NCI-H2171 (cell line): ENCODE measurements around the gene SCO1.

Experiments used
- DNase-seq: peaks from one replicate; lab custom pipeline; 2025; lab: John Stamatoyannopoulos, UW

The SCO1 gene

DNA sequence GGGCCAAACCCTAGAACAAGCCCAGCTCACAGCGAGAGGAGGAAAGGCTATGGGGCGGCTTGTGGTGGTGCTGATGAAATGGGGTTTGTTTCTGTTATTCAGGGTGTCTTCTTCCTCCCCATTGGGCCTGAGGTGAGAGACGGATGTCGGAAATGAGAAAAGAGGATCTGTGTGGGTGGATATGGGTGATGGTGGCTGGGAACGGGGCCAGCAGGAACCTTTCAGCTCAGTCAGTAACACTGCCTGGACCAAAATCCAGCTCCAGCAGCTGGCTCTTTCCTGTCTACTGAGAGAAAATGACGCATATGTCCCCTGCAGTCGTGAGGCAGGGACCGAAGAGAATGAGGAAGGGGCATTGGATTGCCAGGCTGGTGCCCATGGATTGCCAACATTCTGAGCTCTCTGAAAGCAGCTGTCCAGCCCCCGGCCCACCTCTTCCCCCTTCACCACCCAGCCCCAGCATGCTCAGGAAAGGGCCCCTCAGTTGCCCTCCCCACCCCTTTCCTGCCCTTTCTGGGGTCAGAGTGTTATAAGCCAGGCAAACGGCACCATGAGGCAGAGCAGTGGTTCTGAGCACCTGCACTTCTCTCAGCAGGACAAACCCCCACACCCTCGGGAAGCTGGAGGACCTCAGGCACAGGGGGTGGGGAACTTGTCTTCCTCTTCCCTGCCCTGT, 44.2 kb downstream of the SCO1 start:
- no peak for DNase-seq

DNA sequence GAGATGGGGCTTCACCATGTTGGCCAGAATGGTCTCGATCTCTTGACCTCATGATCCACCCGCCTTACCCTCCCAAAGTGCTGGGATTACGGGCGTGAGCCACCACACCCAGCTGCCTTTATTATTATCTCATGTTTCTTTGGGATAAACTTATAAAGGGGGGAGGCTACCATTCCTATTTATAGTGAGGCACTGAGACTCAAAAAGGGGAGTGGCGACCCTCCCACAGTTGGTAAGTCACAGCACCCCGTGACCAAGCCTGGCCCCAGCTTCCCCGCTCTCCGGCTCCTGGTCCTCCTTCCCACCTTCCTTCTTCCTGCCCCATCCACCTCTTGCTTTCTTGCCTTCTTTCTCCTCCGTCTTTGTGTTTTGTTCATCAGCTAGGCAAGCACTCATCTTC, 45.4 kb downstream of the SCO1 start:
- DNase-seq: no peak

DNA sequence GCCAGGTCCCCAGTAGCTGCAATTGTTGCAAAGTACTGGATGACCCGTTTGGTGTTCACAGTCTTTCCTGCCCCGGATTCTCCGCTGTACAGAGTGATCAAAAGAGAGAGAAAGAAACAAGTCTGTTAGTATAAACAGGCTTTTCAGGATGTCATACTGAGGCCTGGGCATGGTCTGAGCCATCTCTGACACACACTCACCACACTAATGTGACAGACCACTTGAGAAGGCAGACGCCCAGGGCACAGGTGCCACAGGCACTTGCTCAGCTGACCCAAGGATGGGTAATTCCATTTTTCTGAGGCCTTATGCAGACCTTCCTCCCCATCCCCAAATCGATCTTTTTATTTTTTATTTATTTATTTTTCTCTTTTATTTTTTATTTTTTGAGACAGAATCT, 47.7 kb downstream of the SCO1 start:
- DNase-seq: no peak

DNA sequence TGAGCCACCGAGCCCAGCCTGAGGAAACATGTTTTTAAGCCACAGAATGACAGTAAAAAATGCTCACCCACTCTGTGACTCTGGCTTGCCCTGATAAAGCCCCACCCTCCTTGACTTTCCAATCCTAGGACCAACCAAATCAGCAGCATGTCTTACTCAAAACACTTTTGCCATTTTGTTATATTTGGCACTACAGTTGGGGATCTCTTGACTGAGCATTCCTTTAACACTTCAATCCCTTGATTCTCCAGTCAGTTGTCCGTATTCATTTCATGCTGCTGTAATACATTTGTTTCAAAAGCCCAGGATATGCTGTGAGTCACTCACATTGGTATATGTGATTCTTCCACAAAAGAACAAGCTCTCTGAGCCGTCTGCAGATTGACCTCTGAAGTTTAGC, 48.4 kb downstream of the SCO1 start:
- no peak for DNase-seq

DNA sequence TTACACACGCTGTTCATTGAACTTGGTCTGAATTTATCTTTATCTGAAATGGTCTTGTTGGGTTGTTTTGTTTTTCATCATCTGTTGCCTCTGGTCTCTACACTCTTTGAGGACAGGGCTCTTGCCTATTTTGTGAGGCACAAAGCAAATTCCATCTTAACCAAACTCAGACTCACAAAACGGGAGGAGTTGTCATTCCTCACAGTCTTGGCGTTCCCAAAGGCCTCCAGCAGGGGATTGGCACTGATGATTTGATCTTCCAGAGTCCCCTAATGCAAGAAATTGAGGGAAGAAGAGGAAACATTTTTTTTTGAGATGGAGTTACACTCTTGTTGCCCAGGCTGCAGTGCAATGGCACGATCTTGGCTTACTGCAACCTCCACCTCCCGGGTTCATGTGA, 49.0 kb downstream of the SCO1 start:
- DNase-seq: no peak

DNA sequence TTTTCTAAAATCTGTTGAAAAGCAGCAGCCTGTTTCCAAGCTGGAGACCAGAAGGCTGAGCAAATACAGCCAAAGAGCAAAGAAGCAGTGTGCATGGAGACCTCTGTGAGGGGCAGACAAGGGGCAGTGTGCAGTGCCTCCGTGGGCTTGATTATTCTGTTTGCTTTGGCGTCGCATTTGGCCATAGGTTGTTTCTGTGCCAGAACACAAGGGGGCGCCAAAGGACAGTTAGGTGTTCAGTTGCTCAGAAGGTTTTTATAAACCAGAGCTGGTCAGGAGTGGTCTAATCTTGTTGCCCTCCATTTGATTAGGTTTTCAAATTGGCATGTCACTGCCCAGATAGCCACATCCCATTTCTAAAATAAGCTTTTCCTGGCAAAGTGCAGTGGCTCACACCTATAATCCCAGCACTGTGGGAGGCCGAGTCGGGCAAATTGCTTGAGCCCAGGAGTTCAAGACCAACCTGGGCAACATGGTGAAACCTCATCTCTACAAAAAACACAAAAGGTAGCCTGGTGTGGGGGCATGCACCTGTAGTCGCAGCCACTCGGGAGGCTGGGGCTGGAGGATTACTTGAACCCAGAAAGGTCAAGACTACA, 50.8 kb downstream of the SCO1 start:
- DNase-seq: peak; percentile 28

DNA sequence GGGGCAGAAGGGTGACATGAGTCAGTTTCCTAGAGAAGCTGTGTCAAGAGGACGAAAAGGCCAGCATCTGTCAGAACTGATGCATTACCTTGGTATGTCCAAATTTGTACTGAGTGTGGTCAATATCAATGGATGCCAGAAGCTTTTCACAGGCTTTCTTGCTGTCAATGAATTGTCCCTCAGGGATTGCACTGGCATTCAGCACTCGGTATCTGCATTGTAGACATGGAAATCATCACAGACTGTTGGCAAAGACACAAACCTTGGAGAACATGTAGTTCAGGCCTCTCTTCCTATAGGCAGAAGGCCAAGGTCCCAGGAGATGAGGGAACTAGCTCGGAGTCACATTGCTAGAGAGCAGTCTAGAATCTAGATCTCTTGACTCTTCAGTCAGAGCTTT, 56.9 kb downstream of the SCO1 start:
- DNase-seq: no peak

DNA sequence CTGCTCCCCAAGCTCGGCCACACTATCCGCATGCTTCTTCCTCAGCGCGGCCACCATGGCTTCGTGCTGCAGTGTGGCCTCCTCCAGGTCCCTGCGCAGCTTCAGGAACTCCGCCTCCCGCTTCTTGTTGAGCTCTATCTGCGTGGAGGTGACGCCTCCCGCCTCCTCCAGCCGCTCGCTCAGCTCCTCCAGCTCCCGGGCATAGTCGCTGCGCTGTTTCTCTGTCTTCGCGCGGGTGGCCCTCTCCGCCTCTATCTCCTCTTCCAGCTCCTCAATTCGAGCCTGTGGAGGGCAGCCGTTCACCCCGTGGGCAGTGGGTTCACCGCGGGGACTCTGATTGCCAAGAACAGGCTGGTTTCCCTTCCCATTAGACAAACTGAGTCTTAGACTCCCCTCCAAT, 59.2 kb downstream of the SCO1 start:
- no peak for DNase-seq

DNA sequence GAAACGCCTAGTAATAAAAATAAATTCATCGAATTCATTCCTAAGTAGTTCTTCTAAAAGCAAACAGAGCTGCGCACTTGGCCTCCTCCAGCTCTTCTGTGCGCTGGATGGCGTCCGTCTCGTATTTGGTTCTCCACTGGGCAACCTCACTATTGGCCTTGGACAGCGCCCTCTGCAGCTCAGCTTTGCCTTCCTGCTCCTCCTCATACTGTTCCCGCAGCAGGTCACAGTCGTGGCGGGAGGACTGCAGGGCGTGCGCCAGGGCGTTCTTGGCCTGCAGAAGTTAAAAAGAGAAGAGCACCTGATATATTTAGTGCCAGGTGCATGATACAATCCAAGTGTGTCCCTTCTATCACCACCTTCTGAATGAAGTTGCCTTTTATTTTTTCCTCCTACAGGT, 62.0 kb downstream of the SCO1 start:
- DNase-seq: no peak

DNA sequence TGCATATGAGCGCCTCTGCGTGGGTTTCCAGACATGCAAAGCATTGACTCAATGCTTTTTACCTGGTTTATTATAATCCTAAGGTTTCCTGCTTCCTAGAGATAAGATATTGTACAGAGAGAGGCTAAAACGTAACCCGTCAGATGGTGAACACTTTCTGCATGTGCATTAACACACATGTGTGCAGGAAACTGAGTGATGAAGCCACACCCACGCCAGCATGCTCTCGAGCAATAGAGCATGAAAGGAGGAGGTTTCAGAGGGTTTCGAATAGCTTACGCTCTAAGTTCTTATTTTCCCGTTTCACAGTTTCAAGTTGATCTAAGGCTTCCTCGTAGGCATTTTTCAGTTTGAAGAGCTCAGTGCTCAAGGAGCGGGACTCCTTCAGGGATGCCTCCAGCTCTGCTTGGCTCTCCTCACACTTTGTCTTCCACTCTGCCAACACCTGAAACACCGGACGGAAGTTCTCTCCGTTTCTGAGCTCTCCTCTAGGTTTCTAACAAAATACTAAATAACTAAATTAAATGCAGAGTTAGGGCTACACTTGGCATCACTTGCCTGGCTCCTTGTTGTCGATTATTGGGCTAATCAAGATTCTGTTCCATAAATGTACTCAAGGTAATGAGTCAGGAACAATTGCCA, 63.5 kb downstream of the SCO1 start:
- no peak for DNase-seq

DNA sequence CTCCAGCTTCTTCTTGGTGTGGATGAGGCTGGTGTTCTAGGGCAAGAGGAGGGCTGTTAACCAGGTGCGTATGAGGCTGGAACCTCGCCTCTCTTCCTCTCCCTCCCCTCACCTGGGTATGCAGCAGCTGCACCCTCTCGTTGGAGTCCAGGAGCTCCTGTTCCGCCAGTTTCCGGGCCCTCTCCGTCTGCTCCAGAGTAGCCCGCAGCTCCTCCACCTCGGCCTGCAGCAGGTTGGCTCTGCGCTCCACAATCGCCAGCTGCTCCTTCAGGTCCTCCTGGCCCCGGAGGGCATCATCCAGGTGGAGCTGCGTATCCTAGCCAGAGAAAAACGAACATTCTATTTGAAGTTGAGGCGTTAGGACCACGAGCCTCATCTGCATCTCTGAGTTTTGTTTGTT, 65.6 kb downstream of the SCO1 start:
- no peak for DNase-seq

DNA sequence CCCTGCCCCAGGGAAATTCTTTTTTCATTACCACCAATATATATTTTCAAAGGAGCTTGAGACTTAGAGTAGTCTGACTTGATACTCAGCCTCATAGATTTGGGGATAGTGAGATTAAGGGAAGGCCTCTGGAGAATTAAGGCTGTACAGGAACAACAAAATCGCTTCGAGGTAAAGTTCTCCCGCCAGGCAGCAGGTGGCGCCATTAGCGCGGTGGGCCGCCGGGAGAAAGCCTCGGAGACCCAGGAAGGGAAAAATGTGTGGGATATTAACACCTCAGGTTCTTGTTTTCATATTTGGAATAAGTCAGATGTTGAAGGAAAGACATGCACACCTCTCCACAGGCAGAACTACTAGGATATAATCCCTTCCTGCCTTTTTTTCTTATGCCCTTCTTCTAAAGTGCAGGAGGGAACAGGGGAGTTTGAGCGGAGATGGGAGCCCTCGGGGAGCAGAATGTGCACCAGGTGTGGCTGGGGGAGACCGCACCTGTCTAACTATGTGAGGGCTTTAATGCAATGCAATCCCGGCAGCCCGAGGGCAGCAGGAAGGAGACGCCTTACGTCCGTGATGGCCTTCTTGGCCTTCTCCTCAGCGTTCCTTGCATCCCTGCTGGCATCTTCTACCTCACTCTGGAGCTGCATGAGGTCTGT, 66.2 kb downstream of the SCO1 start:
- DNase-seq: no peak

DNA sequence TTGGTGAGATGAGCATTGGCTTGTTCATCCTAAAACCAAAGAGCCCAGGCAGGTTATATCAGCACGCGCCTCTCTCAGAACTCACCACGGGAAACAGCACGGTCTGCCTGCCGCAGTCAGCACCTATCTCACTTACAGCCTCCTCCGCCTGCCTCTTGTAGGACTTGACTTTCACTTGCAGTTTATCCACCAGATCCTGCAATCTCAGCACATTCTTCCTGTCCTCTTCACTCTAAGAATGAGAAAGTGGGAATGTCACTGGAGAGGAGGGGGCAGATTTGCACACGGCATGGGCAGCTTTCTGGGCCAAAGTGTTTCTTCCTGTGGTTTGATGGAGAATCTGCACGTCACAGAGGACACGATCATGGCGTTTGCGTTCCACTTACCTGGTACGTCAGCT, 67.6 kb downstream of the SCO1 start:
- DNase-seq: no peak

DNA sequence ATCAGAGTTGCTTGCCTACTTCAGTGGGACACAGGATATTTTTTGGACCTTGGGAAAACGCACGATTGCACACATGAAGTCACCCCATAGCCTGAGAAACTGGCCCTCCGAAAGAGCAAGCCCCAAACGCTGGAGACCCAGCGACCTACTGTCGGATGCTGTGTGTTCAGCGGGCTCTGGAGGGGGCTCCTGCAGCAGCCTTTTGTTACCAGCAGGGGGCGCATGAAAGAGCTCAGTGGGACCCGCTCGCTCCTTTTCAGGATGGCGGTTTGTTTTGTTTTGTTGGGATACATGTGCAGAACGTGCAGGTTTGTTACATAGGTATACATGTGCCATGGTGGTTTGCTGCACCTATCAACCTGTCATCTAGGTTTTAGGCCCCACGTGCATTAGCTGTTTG, 68.6 kb downstream of the SCO1 start:
- no peak for DNase-seq

DNA sequence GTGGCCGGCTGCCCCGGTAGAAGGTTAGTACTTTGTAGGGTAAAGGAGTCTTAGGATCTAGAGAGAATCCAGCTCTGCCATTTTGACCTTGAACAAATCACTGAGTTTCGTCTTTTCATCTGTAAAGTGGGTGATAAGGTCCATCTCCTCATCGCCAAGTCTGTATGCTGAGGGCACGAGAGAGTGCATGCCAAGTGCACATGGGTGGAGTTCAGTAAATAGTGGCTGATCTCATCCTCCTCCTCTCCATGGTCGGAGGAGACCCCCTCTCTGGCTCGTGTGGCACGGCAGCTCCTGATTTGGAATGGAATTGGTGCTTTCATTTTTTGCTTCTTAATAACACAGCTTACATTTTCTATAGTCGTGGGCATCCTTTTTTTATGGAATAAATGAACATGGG, 70.9 kb downstream of the SCO1 start:
- no peak for DNase-seq

DNA sequence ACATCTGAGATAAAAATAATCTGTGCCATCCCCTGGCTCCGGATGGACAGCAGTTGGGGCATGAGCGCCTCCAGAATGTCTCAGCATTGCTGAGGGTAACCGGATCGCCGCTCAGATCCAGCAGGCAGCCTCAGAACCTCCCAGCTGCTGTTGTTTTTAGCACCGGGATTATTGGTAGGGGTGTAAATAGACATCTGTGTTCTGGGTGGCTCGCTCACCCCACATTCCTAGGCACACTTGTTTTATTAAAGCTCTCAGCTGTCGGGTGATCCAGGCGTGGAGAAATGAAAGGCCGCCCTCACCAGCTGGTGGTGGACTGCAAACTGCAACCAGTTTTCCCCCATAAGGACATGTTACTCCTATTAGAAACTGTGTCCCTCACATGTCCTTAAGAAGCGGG, 72.4 kb downstream of the SCO1 start:
- no peak for DNase-seq

DNA sequence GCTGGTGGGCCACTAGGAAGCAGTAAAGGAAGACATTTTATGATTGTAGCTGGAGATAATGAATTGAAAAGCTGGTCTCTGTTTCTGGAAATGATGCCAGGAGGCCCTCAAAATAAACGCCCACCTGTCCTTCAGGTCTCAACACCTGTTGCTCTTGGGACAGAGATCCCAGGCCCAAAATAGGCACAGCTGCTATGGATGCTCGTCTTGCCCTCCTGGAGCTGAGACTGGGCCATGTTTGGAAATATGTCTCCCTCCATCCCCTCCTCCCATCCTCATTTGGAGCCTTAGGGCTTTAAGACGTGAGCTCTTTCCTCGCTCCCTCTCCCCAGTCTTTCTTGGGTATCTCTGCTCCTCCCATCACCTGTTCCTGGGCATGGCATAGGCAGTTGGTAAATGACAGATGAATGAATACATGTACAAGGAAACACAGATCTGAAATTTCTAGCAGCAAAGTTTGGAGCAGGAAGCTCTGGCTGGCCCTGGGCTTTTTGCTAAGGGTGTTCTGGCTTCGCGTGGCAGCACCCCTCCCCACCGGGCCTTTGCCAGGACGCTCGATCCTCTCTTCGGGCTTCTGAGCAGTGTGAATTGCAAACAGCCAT, 73.5 kb downstream of the SCO1 start:
- DNase-seq: no peak

DNA sequence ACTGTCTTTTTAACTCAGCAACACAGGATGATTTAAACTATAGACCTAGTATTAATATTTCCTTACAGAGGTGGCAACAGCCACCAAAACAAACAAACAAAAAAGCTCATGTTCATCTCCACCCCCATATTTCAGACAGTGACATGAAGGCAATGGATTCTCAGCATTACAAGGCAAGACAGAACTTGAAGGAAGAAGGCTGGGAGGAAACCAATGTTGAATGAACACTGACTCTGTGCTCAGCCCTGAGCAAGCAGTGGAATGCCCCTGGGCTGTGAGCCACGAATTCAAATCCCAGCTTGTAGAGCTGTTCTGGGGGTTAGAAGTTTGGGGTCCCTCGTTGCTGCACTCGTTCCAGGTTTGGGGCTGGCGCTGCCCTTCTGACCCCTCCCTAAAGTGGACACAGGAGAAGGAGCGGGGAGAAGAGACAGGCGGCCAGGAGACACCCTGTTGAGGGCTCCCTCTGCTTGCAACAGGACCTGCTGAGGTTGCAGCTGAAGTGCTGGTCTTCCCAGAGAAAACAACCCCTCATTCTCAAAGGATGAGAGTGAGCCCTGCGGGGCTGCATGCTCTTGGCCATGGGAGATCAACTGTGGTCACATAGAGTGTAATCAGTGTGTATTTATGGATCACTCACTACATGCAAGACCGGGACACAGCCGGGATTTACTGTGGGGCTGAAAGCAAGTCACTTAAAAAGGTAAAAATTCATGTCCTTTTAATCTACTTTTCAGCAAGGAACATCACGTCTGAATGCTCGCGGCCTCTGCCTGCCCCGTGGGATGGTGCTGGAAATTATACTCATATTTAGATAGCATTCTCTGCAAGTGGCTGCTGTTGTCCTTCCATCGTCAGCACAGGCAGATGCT, 74.5 kb downstream of the SCO1 start:
- no peak for DNase-seq
